ENCODE measurements around the gene PUSL1. TPM values are rescaled to one million over a fixed set of nuclear protein-coding genes. Genes with fewer than 3 reads are reported as not detected.

Gene PUSL1
- total RNA-seq, 6 experiments from 2014 or later = 5.6 to 21.6 (median 8.4) TPM

- intact Hi-C loops (cut with DNase I) = no loop called here
- Histone ChIP-seq H3K36me3 (no peaks in the 10 kb centered on the region), H3K9me3 (no peaks in the 10 kb centered on the region), H3K4me1 (no peaks in the 10 kb centered on the region), H3K27me3 (peaks cover 0 to 5% of the 10 kb centered on the region in 2 donors), H3K27ac (no peak overlapping the region), H3K4me3 (no peak overlapping the region)
- TF ChIP-seq, protein P1, sequence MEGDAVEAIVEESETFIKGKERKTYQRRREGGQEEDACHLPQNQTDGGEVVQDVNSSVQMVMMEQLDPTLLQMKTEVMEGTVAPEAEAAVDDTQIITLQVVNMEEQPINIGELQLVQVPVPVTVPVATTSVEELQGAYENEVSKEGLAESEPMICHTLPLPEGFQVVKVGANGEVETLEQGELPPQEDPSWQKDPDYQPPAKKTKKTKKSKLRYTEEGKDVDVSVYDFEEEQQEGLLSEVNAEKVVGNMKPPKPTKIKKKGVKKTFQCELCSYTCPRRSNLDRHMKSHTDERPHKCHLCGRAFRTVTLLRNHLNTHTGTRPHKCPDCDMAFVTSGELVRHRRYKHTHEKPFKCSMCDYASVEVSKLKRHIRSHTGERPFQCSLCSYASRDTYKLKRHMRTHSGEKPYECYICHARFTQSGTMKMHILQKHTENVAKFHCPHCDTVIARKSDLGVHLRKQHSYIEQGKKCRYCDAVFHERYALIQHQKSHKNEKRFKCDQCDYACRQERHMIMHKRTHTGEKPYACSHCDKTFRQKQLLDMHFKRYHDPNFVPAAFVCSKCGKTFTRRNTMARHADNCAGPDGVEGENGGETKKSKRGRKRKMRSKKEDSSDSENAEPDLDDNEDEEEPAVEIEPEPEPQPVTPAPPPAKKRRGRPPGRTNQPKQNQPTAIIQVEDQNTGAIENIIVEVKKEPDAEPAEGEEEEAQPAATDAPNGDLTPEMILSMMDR (IDR thresholded peaks at IDR 0.05) = no peak
- TF ChIP-seq POLR2A (IDR thresholded peaks at IDR 0.05) = no peak
- 47% methylated on average over 8 of the region's 8 CpGs for WGBS (ENCODE audit: insufficient coverage, low coverage, low lambda C conversion rate, missing lambda C conversion rate)
- DNase-seq (no peak), ATAC-seq (no peak)
Measured at GRCh38 chr1:1356166-1356795, 47.9 kb downstream of the PUSL1 start.

DNA sequence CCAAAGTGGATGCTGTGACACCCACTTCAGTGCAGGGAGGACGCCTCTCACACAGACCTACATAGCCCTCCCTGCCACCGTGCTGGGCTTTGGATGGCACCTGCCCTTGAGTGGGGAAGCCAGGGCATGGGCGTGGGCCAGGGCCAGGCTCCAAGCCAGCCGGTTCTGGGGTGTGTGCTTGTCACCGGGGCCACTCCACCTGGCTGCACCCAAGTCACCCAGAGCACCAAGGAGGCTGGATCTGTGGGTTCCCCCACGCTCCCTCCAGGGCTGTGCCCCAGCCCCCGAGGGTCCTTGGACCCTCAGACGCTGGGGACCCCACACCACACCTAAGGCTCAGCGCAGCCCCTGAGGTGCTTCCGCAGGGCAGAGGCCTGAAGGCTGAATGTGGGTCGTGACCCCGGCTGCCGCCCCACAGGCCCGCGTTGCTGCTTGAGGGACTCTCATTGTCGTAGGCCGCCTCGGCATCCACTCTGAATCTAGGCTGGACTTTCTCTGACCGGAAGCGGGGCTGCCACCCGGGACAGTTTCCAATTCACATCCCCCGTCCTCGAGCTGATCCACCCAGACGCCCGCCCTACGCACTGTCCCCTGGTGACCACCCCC, 48.5 kb downstream of the PUSL1 start:
- Histone ChIP-seq H3K4me1 (no peaks in the 10 kb centered on the region), H3K36me3 (no peaks in the 10 kb centered on the region), H3K27ac (no peak overlapping the region), H3K9me3 (no peaks in the 10 kb centered on the region), H3K27me3 (peaks cover 0 to 5% of the 10 kb centered on the region in 2 donors), H3K4me3 (no peak overlapping the region)
- WGBS (ENCODE audit: insufficient coverage, low coverage, low lambda C conversion rate, missing lambda C conversion rate) = no CpG with 5 or more reads among the region's 26 CpGs
- intact Hi-C loops (cut with DNase I) = no loop called here
- ATAC-seq (no peak), DNase-seq (peak in 1 of 3 donors; percentile 21)
- no peak for TF ChIP-seq POLR2A (IDR thresholded peaks at IDR 0.05)
- TF ChIP-seq, protein P1 (IDR thresholded peaks at IDR 0.05) = no peak

GRCh38 chr1:1357871-1358432, 49.6 kb downstream of the PUSL1 start:
- 57% methylated on average over 1 of the region's 18 CpGs for WGBS (ENCODE audit: insufficient coverage, low coverage, low lambda C conversion rate, missing lambda C conversion rate)
- Histone ChIP-seq H3K27me3 (peaks cover 0 to 5% of the 10 kb centered on the region in 2 donors), H3K4me1 (no peaks in the 10 kb centered on the region), H3K4me3 (peak overlapping the region; percentile 11 to 27 (median 14)), H3K9me3 (no peaks in the 10 kb centered on the region), H3K36me3 (no peaks in the 10 kb centered on the region), H3K27ac (peak overlapping the region; percentile 33 to 47 (median 43))
- ATAC-seq = no peak
- TF ChIP-seq, protein P1 (IDR thresholded peaks at IDR 0.05) = no peak
- TF ChIP-seq POLR2A (IDR thresholded peaks at IDR 0.05) = no peak
- peak in 1 of 3 donors; percentile 17 for DNase-seq
- intact Hi-C loops (cut with DNase I) = no loop called here

GRCh38 chr1:1358433-1359271, 50.3 kb downstream of the PUSL1 start, which contains the start of gene MXRA8:
TSS of gene MXRA8 (minus strand) at chr1:1358555. CDS start at chr1:1358504, 51 bp downstream.
- no peak for TF ChIP-seq POLR2A (IDR thresholded peaks at IDR 0.05)
- TF ChIP-seq, protein P1 (IDR thresholded peaks at IDR 0.05) = no peak
- H3K4me3 ChIP-seq = peak within 1 kb of the TSS; percentile 11 to 27 (median 14)
- peak within 1 kb of the TSS; percentile 33 to 47 (median 43) for H3K27ac ChIP-seq
- H3K36me3 ChIP-seq = no peaks in the 10 kb centered on the region
- H3K4me1 ChIP-seq = no peaks in the 10 kb centered on the region
- 31% methylated on average over 6 of the region's 29 CpGs for WGBS (ENCODE audit: insufficient coverage, low coverage, low lambda C conversion rate, missing lambda C conversion rate)
- intact Hi-C loops (cut with DNase I) = no loop called here
- no peaks in the 10 kb centered on the region for H3K9me3 ChIP-seq
- H3K27me3 ChIP-seq = peaks cover 0 to 5% of the 10 kb centered on the region in 2 donors
- ATAC-seq = peak in 2 of 4 donors; percentile 15 to 19
- peak in 1 of 3 donors; percentile 26 for DNase-seq

Data from right lobe of liver (tissue), 6 donors.